HG03521 (cell line): Measurements from ENCODE around the gene KRT17.
"Not testable (repeated sequence)": the region's sequence is repeated elsewhere in the genome, so short reads cannot be mapped to it uniquely, and the experiment has no call there.

Experiments used
- ATAC-seq: cut with Tn5 transposase; IDR thresholded peaks from one replicate; pipeline ENCODE4 v1.9.1; 2021; ENCODE audit warnings: mild to moderate bottlenecking, moderate library complexity; ENCODE audit not compliant: unreplicated experiment

Gene KRT17

GRCh38 chr17:41579484-41580243 is 44.7 kb downstream of the KRT17 start:
- no peak for ATAC-seq

GRCh38 chr17:41578971-41579370 is 45.4 kb downstream of the KRT17 start:
- no peak for ATAC-seq

GRCh38 chr17:41578538-41578937 is 45.8 kb downstream of the KRT17 start:
- ATAC-seq = no peak

GRCh38 chr17:41576740-41577139 is 47.6 kb downstream of the KRT17 start:
- ATAC-seq = not testable (repeated sequence)

- no peak for ATAC-seq
Observed at GRCh38 chr17:41575336-41575735, 49.0 kb downstream of the KRT17 start.

GRCh38 chr17:41571561-41572434 is 52.6 kb downstream of the KRT17 start, which contains the start of gene KRT9:
KRT9 (minus strand) TSS chr17:41572059; CDS start chr17:41571992, 67 bp downstream.
- ATAC-seq = no peak
